Esophagus squamous epithelium (tissue), 5 donors: ENCODE data around the gene CLDN14. TPM values are rescaled to one million over a fixed set of nuclear protein-coding genes. Genes with fewer than 3 reads are reported as not detected.

ENCODE experiments used
- DNase-seq: peaks from one replicate; lab custom pipeline; 2025; lab: John Stamatoyannopoulos, UW
- H3K27ac ChIP-seq, 4 donors: fragments of 200-600 bp; sonication (generic); one replicate each; pipeline ENCODE4 v1.5.1; 2016 to 2019; ENCODE audit warnings: mild to moderate bottlenecking in 1 of 4
- H3K27me3 ChIP-seq, 4 donors: fragments of 200-600 bp; sonication (generic); 1 replicate in 3 of 4; 2 replicates in 1 of 4; pipeline versions ENCODE4 v1.5.1 to v1.6.0; 2017 to 2021; ENCODE audit warnings: antibody characterized with exemption in 1 of 4
- H3K36me3 ChIP-seq, 3 donors: fragments of 200-600 bp; sonication (generic); one replicate each; pipeline ENCODE4 v1.5.1; 2016 to 2019
- H3K4me1 ChIP-seq, 3 donors: fragments of 200-600 bp; sonication (generic); one replicate each; pipeline ENCODE4 v1.5.1; 2017 to 2019
- H3K4me3 ChIP-seq, 4 donors: fragments of 200-600 bp; sonication (generic); 1 replicate in 3 of 4; 2 replicates in 1 of 4; pipeline ENCODE4 v1.5.1; 2016 to 2019; ENCODE audit warnings: mild to moderate bottlenecking in 2 of 4, moderate library complexity in 1 of 4
- H3K9me3 ChIP-seq, 3 donors: fragments of 200-600 bp; sonication (generic); one replicate each; pipeline ENCODE4 v1.5.1; 2016 to 2019
- POLR2A ChIP-seq, 4 donors: fragments of 450-650 bp; IDR thresholded peaks; one replicate each; pipeline ENCODE4 v1.6.1; 2017; ENCODE audit warnings: antibody characterized with exemption in 4 of 4, mild to moderate bottlenecking in 4 of 4, moderate library complexity in 3 of 4
- WGBS, 2 donors: methylation state at CpG; one replicate each; pipeline ENCODE4 v1.1.5; 2018; 5-methylcytosine and 5-hydroxymethylcytosine counted together
- intact Hi-C: fragments of 100-400 bp; cut with DNase I; formaldehyde crosslinking; loops from one replicate; pipeline ENCODE4 v1.15.0; 2022
- total RNA-seq, 4 donors: library from RNA; depleted of rRNA; stranded (reverse); fragments of >200 nt; gene quantifications; one replicate each; pipeline ENCODE4 v1.1.0, GENCODE V29; 2016
- TF ChIP-seq, protein P1 (sequence below), 6 experiments: fragments of 450-650 bp in 4 of 6; fragments of 200-600 bp in 2 of 6; sonication (generic) in 2 of 6; IDR thresholded peaks; one replicate each; pipeline ENCODE4 v1.5.1; 2016 to 2019; ENCODE audit warnings: antibody characterized with exemption in 6 of 6, mild to moderate bottlenecking in 4 of 6, moderate library complexity in 4 of 6
- donor health status: DM: yes; HTN: yes; CAD: no.

The CLDN14 gene
- total RNA-seq, 4 donors from 2014 or later: not detected

DNA sequence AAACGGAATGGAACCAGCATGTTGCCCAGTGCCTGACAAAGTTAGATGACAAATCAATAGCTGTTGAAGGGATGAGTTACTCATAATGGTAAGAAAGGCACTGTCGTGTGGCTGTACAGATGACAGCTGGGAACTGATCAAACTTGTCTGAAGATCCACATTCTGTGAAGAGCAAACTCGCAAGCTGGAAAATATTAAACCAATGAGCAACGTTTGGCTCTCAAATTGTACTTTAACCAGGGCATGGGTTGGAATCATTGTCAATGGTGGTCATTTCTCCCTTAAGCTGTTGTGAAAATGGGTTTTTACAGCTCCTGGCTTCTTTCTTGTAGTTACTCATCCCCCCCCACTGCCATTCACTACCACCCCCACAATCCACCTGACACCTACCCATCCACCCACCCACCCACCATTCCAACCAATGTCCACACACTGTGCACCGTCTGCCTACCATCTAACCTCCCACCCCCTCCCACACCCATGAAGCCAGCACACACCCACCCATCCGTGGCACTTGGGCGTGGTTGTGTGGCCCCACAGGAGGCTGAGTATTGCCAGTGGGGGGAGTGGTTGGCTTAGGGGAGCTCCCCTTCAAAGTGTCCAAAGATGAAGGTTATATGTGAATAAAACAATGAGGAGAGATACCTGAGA, 46.7 kb downstream of the CLDN14 start:
- H3K27ac ChIP-seq: peak overlapping the region in 2 of 4 donors; percentile 70 to 74
- peaks cover 0 to 70% (median 33%) of the 10 kb centered on the region in 3 donors for H3K4me1 ChIP-seq
- H3K9me3 ChIP-seq: no peaks in the 10 kb centered on the region
- TF ChIP-seq POLR2A (IDR thresholded peaks at IDR 0.05): no peak
- TF ChIP-seq, protein P1, sequence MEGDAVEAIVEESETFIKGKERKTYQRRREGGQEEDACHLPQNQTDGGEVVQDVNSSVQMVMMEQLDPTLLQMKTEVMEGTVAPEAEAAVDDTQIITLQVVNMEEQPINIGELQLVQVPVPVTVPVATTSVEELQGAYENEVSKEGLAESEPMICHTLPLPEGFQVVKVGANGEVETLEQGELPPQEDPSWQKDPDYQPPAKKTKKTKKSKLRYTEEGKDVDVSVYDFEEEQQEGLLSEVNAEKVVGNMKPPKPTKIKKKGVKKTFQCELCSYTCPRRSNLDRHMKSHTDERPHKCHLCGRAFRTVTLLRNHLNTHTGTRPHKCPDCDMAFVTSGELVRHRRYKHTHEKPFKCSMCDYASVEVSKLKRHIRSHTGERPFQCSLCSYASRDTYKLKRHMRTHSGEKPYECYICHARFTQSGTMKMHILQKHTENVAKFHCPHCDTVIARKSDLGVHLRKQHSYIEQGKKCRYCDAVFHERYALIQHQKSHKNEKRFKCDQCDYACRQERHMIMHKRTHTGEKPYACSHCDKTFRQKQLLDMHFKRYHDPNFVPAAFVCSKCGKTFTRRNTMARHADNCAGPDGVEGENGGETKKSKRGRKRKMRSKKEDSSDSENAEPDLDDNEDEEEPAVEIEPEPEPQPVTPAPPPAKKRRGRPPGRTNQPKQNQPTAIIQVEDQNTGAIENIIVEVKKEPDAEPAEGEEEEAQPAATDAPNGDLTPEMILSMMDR (IDR thresholded peaks at IDR 0.05): no peak
- H3K27me3 ChIP-seq: no peaks in the 10 kb centered on the region
- no peaks in the 10 kb centered on the region for H3K36me3 ChIP-seq
- DNase-seq: no peak
- H3K4me3 ChIP-seq: no peak overlapping the region
- WGBS, 2 donors: 44 to 48% methylated on average over 5 of the region's 7 CpGs
- intact Hi-C loops: loop anchor here (10.0 kb wide), 1 partner anchor 62 kb away; no protein-coding TSS in a partner anchor

DNA sequence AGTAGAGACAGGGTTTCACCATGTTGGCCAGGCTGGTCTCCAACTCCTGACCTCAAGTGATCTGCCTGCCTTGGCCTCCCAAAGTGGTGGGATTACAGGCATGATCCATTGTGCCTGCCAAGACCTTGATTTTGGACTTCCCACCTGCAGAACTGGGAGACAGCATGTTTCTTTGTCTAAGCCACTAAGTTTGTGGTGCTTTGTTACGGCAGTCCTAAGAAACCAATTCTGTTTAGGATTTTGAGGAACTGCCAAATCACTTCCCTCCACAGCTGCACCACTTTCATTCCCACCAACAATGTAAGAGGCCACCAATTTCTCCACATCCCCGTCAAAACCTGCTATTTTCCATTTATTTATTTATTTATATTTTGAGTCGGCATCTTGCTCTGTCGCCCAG, 48.7 kb downstream of the CLDN14 start:
- Histone ChIP-seq H3K36me3 (no peaks in the 10 kb centered on the region), H3K27ac (peak overlapping the region; percentile 78 to 87 (median 82)), H3K27me3 (no peaks in the 10 kb centered on the region), H3K4me1 (peaks cover 0 to 70% (median 33%) of the 10 kb centered on the region in 3 donors), H3K4me3 (peak overlapping the region in 1 of 4 donors; percentile 50), H3K9me3 (no peaks in the 10 kb centered on the region)
- WGBS, 2 donors: 63 to 77% methylated on average over 4 of the region's 4 CpGs
- no peak for DNase-seq
- TF ChIP-seq, protein P1 (IDR thresholded peaks at IDR 0.05): no peak
- no peak for TF ChIP-seq POLR2A (IDR thresholded peaks at IDR 0.05)
- intact Hi-C loops: loop anchor here (10.0 kb wide), 1 partner anchor 64 kb away; no protein-coding TSS in a partner anchor

DNA sequence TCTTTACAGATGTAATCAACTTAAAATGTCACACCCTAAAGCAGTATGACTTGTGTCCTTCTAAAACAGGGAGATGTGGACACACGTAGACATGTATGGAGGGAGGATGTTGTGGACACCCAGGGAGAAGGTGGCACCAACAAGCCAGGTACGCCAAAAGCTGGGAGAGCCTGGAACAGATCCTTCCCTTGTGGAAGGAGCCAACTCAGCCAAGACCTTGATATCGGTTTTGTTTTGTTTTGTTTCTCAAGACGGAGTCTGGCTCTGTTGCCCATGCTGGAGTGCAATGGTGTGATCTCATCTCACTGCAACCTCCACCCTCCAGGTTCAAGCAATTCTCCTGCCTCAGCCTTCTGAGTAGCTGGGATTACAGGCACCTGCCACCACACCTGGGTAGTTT, 49.1 kb downstream of the CLDN14 start:
- Histone ChIP-seq H3K27me3 (no peaks in the 10 kb centered on the region), H3K4me3 (peak overlapping the region in 3 of 4 donors; percentile 33 to 50 (median 38)), H3K27ac (peak overlapping the region; percentile 78 to 87 (median 82)), H3K9me3 (no peaks in the 10 kb centered on the region), H3K4me1 (peaks cover 0 to 70% (median 33%) of the 10 kb centered on the region in 3 donors), H3K36me3 (no peaks in the 10 kb centered on the region)
- intact Hi-C loops: loop anchor here (10.0 kb wide), 1 partner anchor 64 kb away; no protein-coding TSS in a partner anchor
- TF ChIP-seq, protein P1 (IDR thresholded peaks at IDR 0.05): no peak
- no peak for TF ChIP-seq POLR2A (IDR thresholded peaks at IDR 0.05)
- WGBS, 2 donors: 41 to 55% methylated on average over 4 of the region's 4 CpGs
- DNase-seq: no peak

DNA sequence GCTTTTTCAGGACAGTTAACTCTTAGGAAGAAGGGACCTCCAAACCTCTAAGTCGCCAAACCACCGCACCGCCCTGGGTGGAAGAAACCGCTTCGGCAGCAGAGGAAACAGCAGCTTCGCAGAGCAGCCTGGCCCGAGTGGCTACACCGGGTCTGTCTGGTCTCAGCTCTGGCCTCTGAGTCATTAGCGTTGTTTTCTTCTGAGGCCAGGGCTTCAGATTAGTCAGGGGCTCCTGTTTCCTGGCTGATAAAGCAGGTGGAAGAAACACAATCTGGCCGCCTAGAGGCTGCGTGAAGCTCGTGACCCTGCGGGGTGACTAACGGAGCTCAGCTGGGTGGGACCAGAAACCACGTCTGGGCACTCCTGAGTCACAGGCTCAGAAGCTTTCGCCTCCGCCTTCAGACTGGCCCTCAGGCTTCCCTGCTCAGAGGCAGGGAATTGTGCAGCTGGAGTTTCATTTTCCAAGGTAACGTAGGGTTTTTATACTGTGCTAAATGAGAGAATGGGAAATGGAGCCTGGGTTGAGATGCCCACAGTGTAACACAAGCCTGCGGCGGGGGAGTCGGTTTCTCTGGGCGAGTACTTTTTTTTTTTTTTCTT, 49.9 kb downstream of the CLDN14 start:
- H3K27me3 ChIP-seq: no peaks in the 10 kb centered on the region
- DNase-seq: peak; percentile 22
- 7 to 17% methylated on average over 15 to 18 of the region's 22 CpGs for WGBS, 2 donors
- no peaks in the 10 kb centered on the region for H3K9me3 ChIP-seq
- H3K36me3 ChIP-seq: no peaks in the 10 kb centered on the region
- intact Hi-C loops: loop anchor here (10.0 kb wide), 2 partner anchors 65 to 495 kb away; no protein-coding TSS in a partner anchor
- peaks cover 0 to 64% (median 31%) of the 10 kb centered on the region in 3 donors for H3K4me1 ChIP-seq
- TF ChIP-seq, protein P1 (IDR thresholded peaks at IDR 0.05): peak in 3 of 6 experiments; percentile 2 to 38 (median 34)
- TF ChIP-seq POLR2A (IDR thresholded peaks at IDR 0.05): peak in 3 of 4 donors; percentile 38 to 68 (median 58)
- H3K27ac ChIP-seq: peak overlapping the region; percentile 78 to 87 (median 82)
- peak overlapping the region; percentile 3 to 50 (median 36) for H3K4me3 ChIP-seq
